KMS-11 (cell line): ENCODE data around the gene ZNRF2.

Source experiments
- H2AFZ ChIP-seq: fragments of 200-600 bp; sonication (generic); 2 replicates; pipeline ENCODE4 v1.6.1; 2016; ENCODE audit warnings: antibody characterized with exemption, mixed run types, low read depth
- H3K27ac ChIP-seq: fragments of 200-600 bp; sonication (generic); 2 replicates; pipeline ENCODE4 v1.6.1; 2016; ENCODE audit warnings: mild to moderate bottlenecking, mixed run types
- H3K27me3 ChIP-seq: fragments of 200-600 bp; sonication (generic); 2 replicates; pipeline ENCODE4 v1.6.1; 2017; ENCODE audit warnings: mild to moderate bottlenecking, low read depth, mixed run types, moderate library complexity; ENCODE audit not compliant: insufficient read depth
- H3K36me3 ChIP-seq: fragments of 200-600 bp; sonication (generic); 2 replicates; pipeline ENCODE4 v1.6.1; 2017; ENCODE audit warnings: mild to moderate bottlenecking, mixed run types; ENCODE audit not compliant: insufficient read depth
- H3K4me1 ChIP-seq: fragments of 200-600 bp; sonication (generic); 2 replicates; pipeline ENCODE4 v1.6.1; 2016; ENCODE audit warnings: mild to moderate bottlenecking, low read depth, mixed run types; ENCODE audit not compliant: poor library complexity, severe bottlenecking
- H3K4me2 ChIP-seq: fragments of 200-600 bp; sonication (generic); 2 replicates; pipeline ENCODE4 v1.7.0; 2016; ENCODE audit warnings: mild to moderate bottlenecking, mixed run types
- H3K4me3 ChIP-seq: fragments of 200-600 bp; sonication (generic); IDR thresholded peaks from 2 replicates; pipeline ENCODE4 v1.6.1; 2017; ENCODE audit warnings: low read depth, low read length, mixed read lengths; ENCODE audit not compliant: insufficient read depth
- H3K79me2 ChIP-seq: fragments of 200-600 bp; sonication (generic); 2 replicates; pipeline ENCODE4 v1.6.1; 2016; ENCODE audit warnings: low read depth, mixed run types; ENCODE audit not compliant: insufficient read depth
- H3K9ac ChIP-seq: fragments of 200-600 bp; sonication (generic); 2 replicates; pipeline ENCODE4 v1.6.1; 2016; ENCODE audit warnings: mild to moderate bottlenecking, mixed run types
- H4K20me1 ChIP-seq: fragments of 200-600 bp; sonication (generic); 2 replicates; pipeline ENCODE4 v1.6.1; 2016; ENCODE audit warnings: mild to moderate bottlenecking, mixed run types; ENCODE audit not compliant: insufficient read depth
- CTCF ChIP-seq: fragments of 200-600 bp; sonication (generic); conservative IDR thresholded peaks from 2 replicates; pipeline ENCODE4 v1.6.1; 2017; ENCODE audit warnings: low read depth, mild to moderate bottlenecking, antibody characterized with exemption, low read length, moderate library complexity, mixed read lengths

ZNRF2 gene

GRCh38 chr7:30270921-30271320 lies 13.5 kb upstream of the ZNRF2 start:
- TF ChIP-seq CTCF = no peak
- Histone ChIP-seq H2AFZ (no peak overlapping the region), H3K79me2 (no peaks in the 10 kb centered on the region), H3K4me3 (no peak overlapping the region), H3K36me3 (no peaks in the 10 kb centered on the region), H4K20me1 (no peaks in the 10 kb centered on the region), H3K4me2 (no peak overlapping the region), H3K9ac (no peak overlapping the region), H3K27me3 (no peaks in the 10 kb centered on the region), H3K27ac (no peak overlapping the region), H3K4me1 (no peaks in the 10 kb centered on the region)

DNA sequence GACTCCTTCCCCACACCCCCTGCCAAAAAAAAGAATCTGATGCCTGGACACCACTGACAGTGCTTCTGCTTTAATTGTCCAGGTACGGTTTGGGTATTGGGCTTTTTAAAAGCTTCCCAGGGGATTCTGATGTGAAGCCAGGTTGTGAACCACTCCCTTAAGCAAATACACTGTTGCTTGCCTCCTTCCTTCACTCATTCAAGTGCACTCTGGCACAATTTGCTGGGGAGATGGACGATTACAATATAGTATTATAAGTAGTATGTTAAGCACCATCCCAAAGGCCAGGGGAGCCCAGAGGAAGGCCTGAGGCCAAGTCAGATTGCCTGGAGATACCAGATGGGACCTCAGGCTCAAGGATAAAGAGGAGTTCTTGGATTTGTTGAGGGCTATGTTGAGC lies 12.3 kb upstream of the ZNRF2 start:
- Histone ChIP-seq H3K27ac (no peak overlapping the region), H3K36me3 (no peaks in the 10 kb centered on the region), H3K27me3 (no peaks in the 10 kb centered on the region), H3K9ac (no peak overlapping the region), H3K79me2 (no peaks in the 10 kb centered on the region), H3K4me3 (no peak overlapping the region), H4K20me1 (no peaks in the 10 kb centered on the region), H3K4me1 (no peaks in the 10 kb centered on the region), H2AFZ (no peak overlapping the region), H3K4me2 (no peak overlapping the region)
- no peak for TF ChIP-seq CTCF

DNA sequence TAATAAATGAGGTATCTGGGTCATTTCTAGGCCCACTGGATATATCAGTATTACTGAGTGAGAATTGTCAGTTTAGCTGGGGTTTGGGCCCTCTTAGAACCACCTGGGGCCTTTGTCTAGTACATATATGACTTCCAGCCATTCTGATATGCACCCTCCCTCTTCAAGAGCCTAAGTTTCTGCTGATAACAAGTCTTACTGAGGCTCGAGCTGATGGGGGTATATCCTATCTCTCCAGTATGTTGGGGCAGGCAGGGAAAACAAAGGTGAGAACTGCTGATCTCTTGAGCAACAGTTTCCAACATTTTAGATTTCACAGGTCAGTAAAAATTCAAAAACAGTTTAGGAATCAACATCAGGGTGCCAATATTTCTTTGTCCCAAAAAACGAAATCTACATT lies 10.8 kb upstream of the ZNRF2 start:
- TF ChIP-seq CTCF = no peak
- H3K4me3 ChIP-seq = no peak overlapping the region
- H3K79me2 ChIP-seq = no peaks in the 10 kb centered on the region
- H3K27ac ChIP-seq = no peak overlapping the region
- H3K9ac ChIP-seq = no peak overlapping the region
- no peaks in the 10 kb centered on the region for H3K27me3 ChIP-seq
- H3K4me2 ChIP-seq = no peak overlapping the region
- no peaks in the 10 kb centered on the region for H4K20me1 ChIP-seq
- no peaks in the 10 kb centered on the region for H3K36me3 ChIP-seq
- no peaks in the 10 kb centered on the region for H3K4me1 ChIP-seq
- no peak overlapping the region for H2AFZ ChIP-seq

DNA sequence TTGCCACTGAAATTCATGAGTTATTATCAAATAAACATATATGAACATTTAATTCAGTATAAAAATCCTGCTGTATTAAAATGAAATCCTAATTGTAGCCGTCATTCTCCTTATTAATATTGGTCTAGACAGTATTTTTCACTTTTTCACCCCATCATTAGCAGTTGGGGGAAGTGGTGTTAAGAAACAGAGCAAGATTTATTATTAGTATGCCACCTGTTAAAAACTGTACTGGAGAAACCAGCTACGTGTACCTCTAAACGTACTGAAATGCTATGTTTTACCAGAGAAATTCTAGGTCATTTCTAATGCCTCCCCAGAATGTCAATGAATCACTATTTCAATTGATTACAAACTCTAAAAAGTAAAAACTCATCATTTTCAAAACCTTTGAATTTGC lies 9.8 kb upstream of the ZNRF2 start:
- Histone ChIP-seq H3K4me2 (no peak overlapping the region), H3K9ac (no peak overlapping the region), H3K4me3 (no peak overlapping the region), H3K36me3 (no peaks in the 10 kb centered on the region), H3K79me2 (no peaks in the 10 kb centered on the region), H3K27ac (no peak overlapping the region), H2AFZ (no peak overlapping the region), H3K4me1 (no peaks in the 10 kb centered on the region), H4K20me1 (no peaks in the 10 kb centered on the region), H3K27me3 (no peaks in the 10 kb centered on the region)
- no peak for TF ChIP-seq CTCF
